ENCODE measurements around the gene GPR139.

The GPR139 gene

DNA sequence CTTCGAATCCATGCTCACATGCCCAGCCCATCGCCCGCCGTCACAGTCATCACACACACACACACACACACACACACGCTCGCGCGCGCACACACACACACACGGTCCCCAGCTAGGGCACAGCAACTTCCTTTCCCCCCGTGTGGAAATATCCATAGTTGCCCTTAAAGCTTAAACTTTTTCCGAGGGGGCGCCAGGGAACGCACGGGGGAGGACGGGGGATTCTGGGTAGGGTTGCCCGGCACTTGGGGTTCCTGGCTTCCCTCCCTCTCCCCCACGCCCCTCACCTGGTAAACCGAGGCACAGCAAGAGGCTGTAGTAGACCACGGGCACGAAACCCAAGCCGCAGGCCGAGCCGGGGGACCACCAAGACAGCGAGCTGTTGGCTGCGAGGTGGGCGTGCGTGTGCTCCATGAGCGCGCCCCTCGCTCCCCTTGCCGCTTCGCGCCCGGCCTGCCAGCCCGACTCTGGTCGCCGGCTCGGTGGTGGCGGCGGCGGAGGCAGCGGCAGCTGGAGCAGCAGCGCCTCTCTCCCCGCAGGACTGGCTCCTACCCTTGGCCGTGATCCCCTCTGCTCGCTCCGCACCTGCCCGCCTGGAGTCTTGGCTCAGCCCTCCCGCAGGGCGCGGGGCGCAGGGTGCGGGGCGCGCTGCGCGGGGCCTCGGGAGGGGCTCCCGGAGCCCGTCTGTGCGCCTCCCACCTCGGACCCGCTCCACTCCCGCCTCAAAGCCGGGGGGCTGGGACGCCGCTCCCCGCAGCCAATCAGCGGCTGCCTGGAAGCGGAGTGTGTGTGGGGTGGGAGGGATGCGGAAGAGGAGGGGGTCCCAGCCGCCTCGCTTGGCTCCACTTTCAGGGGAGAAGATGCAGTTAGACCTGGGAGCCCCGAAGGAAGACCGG lies at the start of gene GPR139:
Gene GPR139, minus strand, starts transcription at position 688 of the 896 bp plus-strand sequence. Its CDS starts 274 bp downstream, at position 414.
- no peak for DNase-seq (ENCODE audit: low read depth in 2 of 2)

- no peak for DNase-seq (ENCODE audit: low read depth in 2 of 2)
Measured at GRCh38 chr16:20122011-20122410, 48.3 kb upstream of the GPR139 start.

DNA sequence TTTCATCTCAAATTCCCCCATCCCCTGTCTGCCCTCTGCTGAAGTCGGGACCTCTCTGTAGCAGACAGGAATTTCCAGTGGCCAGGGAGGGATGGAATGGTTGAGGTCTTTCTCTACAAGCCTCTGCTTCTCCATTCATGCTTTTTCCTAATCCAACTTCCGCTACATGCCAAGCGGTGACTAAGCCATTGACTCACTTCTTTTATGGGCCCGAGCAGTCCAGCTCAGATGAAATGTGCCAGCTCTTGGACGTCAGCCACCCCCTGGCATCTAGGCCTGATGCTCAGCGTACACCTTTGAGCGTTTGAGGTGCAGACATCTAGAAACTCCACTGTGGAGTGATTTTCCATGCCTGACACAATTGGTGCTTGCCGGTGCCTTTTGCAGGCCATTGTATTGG lies 40.7 kb upstream of the GPR139 start:
- no peak for DNase-seq (ENCODE audit: low read depth in 2 of 2)

GRCh38 chr16:20111143-20111542 lies 37.5 kb upstream of the GPR139 start:
- no peak for DNase-seq (ENCODE audit: low read depth in 2 of 2)

DNA sequence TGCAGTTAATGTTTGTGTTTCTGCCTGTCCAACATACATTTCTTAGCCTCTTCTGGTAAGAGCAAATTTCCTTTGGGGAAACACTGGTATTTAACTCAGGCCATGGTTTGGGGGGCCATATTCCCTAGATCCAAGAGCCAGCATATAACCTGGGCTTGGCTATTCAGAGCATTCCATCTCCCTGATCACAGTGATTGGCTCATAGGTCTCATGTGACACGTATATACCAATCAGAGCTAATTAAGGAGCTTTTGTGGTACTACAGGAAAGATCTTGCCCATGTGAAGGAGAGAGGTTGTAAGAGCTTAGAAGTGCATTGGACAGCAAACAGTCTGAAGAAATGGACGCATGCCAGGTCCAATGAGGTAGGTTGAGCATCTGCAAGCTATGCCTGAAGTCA lies 33.4 kb upstream of the GPR139 start:
- no peak for DNase-seq (ENCODE audit: low read depth in 2 of 2)

DNA sequence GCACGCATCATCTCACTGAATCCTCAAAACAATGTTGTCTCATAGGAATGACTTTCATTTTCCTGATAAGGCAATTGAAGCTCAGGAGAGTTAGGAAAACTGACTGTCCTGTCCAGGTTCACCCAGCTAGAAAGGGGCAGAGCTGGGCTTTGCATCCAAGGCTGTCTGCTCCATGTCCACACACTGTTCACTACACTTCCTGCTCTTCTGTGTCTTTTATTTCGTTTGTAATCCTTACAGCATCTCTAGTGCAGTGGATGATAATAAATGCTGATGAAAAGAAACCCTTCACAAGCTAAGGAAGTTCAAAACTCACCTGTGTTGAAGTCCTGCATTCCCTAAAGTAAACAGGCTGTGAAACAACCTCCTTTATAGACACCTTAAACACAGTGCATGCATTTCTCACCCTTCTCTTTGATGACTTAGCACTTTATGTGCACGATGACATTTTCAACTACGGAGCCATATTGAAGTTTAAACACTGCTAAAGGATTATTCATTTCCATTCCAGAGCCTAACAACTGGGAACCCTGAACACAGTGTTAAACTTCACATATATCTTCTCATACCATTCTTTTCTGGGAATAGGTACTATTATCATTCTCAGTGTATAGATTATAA lies 31.0 kb upstream of the GPR139 start:
- no peak for DNase-seq (ENCODE audit: low read depth in 2 of 2)

DNA sequence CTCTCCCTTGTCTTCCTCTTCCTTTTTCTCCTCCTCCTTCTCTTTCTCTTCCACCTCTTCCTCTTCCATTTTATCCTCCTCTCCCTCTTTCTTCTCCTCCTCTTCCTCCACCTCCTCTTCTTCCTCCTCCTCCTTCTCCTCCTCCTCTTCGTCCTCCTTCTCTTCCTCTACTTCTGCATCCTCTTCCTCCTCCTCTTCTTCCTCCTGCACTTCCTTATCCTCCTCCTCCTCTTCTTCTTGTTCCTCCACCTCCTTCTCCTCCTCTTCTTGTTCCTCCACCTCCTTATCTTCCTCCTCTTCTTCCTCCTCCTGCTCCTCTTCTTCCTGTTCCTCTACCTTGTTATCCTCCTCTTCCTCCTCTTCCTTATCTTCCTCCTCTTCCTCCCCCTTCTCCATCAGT lies 28.8 kb upstream of the GPR139 start:
- no peak for DNase-seq (ENCODE audit: low read depth in 2 of 2)

DNA sequence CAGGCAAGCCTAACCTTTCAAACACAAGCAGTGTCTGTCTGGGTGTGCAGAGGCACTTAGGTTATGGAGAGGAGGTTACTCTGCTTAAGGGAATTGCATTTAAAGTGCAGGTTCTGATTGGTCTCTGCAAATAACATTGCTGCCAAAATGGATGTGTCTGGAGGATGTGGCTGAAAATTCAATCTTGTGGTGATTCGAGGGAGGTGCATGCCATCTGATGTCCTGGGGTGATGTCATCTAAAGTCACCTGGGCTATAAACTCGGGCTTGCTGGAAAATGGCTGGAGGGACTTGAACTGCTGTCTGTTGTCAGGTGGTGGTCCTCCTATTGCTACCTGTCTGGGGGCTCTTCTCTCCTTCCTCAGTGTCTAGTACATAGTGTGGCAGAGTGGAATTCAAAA lies 28.3 kb upstream of the GPR139 start:
- no peak for DNase-seq (ENCODE audit: low read depth in 2 of 2)

- no peak for DNase-seq (ENCODE audit: low read depth in 2 of 2)
Measured at GRCh38 chr16:20099375-20099774, 25.7 kb upstream of the GPR139 start.

GRCh38 chr16:20094157-20094556 lies 20.5 kb upstream of the GPR139 start:
- DNase-seq (ENCODE audit: low read depth in 2 of 2), result no peak

- no peak for DNase-seq (ENCODE audit: low read depth in 2 of 2)
Measured at GRCh38 chr16:20089246-20089965, 15.7 kb upstream of the GPR139 start.

DNA sequence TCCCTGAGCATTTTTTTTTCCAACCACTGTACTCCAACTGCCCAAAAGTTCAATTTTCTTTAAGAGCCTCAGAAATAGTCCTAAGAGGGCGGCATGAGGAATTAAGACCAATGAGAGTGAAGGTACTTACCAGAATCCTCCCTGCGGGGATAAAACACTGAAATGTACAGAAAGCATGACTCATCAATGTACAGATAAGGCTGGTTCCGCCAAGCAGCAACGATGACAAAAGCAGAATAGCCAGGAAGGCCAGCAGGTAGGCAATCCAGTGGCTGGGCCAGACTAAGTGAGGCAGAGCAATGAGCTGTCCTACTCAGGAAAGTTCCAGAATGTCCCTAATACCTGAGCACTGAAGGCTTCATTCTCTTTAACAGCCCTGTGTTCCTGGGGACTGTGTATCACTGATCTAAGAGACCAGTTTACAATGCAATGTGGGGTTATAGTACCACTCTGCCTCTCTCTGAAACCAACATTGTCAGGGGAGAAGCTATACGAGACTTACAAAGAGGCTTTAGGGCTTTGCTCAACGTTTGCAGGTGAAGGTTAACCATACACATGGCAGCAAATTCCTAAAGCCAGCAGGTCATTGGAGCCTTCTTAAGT lies 11.0 kb upstream of the GPR139 start:
- DNase-seq (ENCODE audit: low read depth in 2 of 2), result no peak

DNA sequence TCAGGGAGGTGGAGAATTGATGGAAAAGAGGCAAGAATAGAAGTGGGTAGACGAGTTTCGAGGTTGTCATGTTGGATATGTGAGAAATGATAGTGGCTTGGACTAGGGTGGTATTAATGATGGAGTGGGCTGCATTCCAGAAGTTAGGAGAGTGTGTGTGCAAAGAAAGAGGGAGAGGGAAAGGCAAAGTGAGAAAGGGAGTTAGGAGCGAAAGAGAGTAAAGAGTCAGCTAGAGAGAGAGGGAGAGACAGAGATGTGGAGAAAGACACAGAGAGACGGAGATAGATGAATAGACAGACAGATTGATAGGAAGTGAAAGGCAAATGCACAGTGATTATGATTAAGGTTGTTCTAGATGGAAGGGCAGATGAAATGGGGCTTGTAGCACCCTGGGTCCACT lies 5.4 kb upstream of the GPR139 start:
- no peak for DNase-seq (ENCODE audit: low read depth in 2 of 2)

DNA sequence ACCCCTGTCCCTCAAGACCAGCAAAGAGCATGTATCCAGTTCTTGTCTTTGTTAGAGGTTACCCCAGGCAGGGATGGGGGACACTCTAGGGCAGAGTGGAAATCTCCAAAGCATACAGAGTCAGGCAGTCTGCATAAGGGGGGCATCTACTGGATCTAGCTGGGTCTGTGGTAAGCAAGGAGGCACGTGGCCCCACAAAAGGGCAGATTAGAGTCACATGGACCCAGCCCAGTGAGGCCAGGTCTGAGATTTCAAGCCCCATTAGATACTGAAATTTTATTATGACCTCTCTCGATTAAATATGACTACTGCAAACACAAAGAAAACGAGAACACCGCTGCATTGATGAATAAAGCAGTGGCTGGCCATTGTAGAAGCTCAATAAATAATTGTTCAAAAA lies 1.6 kb upstream of the GPR139 start:
- no peak for DNase-seq (ENCODE audit: low read depth in 2 of 2)

DNA sequence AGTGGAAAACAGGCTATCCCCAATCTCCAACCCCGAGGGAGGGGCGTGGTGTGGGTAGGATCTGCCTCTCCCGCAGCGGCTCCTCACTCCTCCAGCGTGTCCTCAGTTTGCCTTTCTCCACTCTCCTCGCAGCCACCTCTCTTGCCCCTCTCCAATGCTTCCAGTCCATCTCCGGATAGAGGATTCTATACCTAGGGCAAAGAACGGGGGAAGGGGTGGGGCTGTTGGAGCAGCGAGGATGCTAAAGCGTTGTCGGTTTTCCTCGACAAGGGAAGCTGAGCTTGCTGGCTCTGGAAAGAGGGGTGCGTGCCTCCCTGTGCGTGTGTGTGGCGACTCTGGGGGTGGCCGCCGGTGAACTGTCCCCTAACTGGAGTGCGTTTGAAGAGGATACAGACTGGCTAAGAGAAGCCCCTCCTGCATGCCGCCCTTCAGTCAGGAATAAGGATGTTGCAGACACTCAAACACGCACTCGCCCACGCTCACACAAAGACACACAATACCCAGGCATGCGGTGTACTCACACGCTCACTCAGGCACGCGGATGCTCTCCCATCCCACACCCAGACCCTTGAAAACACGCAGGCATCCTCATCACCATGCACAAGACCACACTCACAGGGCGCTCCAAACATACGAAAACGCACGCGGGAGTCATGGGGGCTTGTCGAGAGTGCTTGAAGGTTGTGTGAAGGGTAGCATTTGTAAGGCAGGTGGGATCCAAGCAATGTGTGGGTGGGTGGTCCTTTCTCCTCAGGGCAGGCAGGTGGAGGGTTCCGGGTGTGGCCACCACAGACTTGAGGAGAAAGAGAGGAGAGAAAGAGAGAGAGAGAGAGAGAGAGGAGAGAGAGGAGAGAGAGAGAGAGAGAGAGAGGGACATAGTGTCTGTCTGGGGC lies 655 bp upstream of the GPR139 start:
- DNase-seq (ENCODE audit: low read depth in 2 of 2), result no peak

DNA sequence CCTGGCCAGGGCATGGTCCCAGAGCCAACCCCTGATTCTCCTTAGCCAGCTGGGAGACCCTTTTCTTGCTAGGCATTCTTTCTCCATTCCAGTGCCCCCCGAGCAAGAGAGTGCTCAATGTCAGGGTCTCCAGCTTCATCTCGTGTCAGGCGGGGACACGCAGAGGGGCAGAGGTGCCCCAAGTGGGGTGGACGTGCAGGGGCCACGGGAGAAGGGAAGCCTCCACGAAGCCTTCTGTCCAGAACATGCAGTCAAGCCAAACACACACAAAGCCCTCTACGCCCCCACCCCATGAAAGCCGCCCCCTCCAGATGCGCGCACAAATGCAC lies 852 bp downstream of the GPR139 start:
- DNase-seq (ENCODE audit: low read depth in 2 of 2), result no peak

DNA sequence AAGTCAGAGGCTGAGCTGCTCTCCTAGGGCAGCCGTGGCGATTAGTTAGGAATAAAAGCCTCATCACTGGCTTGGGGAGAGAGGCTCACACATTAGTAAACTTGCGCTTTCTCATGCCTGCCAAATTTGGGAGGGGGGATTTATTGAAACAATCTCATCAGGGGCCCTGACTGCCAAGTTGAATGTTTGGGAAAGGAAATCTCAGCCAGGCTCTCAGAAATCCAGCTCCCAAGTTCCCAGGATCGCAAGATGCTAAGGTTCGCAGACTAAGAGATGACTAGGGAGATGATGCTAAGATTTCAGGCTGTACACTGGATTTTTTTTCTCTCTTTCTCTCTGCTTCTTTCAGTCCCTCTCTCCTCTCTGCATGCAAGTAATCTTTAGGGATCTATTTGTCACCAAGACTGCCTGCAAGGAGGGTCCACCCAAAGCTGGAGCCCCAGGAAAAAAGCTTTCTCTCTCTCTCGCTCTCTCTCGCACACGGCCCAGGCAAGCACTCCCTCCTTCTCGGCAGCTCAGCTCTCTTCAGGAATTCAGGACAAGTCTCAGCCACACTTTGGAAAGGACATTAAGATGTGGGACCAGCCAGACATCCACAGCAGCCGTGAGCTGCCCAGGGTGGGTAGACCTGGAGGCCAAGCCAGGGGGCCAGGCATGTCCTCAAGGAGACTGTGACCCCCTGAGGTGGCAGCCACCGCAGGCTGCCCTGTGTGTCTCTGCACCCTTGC lies 1.4 kb downstream of the GPR139 start:
- no peak for DNase-seq (ENCODE audit: low read depth in 2 of 2)

DNA sequence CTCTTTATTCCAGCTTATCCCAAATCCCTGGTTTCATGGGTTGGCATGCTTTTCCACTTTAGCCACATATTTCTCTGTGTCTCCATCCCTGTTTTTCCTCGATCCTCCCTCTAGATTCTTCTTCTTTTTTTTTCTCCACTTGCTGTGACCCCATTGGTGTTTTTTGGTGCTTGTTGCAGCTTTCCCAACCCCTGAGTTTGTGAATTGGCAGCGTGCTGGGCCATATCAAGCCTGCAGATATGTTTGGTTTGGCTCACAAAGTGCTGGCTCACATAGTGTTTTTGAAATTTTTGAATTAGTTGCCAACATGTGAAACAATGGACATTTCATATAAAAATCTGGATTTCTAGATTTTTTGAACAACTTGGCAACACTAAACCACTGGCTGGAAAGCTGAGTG lies 8.8 kb downstream of the GPR139 start:
- DNase-seq (ENCODE audit: low read depth in 2 of 2), result no peak

GRCh38 chr16:20064520-20064919 lies 9.2 kb downstream of the GPR139 start:
- DNase-seq (ENCODE audit: low read depth in 2 of 2), result no peak

DNA sequence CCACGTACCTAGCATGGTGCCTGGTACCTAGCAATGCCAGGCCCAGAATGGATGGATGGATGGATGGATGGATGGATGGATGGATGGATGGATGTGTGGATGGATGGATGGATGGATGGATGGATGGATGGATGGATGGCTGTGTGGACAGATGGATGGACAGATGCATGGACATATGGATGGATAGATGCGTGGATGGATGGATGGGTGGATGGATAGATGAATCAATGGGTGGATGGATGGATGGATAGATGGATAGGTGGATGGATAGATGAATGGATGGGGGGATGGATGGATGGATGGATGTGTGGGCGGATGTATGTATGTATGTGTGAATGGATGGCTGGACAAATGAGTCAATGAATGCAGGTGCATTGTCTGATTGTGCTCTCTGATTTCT lies 12.6 kb downstream of the GPR139 start:
- no peak for DNase-seq (ENCODE audit: low read depth in 2 of 2)

DNA sequence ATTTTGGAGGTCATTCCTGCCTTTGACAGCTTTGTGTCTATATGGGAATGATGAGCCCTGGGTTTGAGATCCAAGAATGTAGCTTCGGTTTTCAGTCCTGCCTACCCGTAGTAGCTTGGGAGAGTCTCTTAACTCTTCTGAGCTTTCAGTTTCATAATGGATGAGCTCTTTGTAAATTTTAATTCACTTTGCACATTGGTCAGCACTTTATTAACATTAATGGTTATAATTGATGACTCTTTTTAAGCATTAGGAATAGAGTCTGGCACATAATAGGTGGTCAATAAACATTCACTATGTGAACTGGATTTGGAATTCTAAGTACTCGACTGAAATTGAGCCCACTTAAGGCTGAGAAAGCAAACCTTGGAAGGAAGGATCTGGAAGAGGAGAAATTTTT lies 17.3 kb downstream of the GPR139 start:
- DNase-seq (ENCODE audit: low read depth in 2 of 2), result no peak
